ENCODE results near the gene UFM1. TPM values are rescaled to one million over a fixed set of nuclear protein-coding genes. Genes with fewer than 3 reads are reported as not detected.

The UFM1 gene
- total and polyA plus RNA-seq, 2 donors (not counting 1 experiment from before 2014, with no cell fraction given) = 27.5 to 61.6 TPM

GRCh38 chr13:38346764-38347163 is 2.9 kb upstream of the UFM1 start:
- Histone ChIP-seq H3K27me3 (replicated peaks in 1 of 4; ENCODE audit: control extremely low read depth in 1 of 4, control insufficient read depth in 3 of 4, insufficient read depth in 4 of 4, low read length in 3 of 4) (no peaks in the 10 kb centered on the region), H3K27ac (ENCODE audit: low read length in 2 of 2) (no peak overlapping the region), H3K79me2 (ENCODE audit: control insufficient read depth, insufficient read depth, low read length) (peaks cover 21% of the 10 kb centered on the region), H3K9ac (ENCODE audit: low read length) (no peak overlapping the region), H3K4me3 (ENCODE audit: control extremely low read depth in 1 of 5, extremely low read depth in 1 of 5, insufficient read depth in 1 of 5, low read depth in 2 of 5, low read length in 4 of 5) (no peak overlapping the region), H3K4me1 (ENCODE audit: control insufficient read depth in 2 of 2, insufficient read depth in 2 of 2, low read length in 2 of 2) (peaks cover 21 to 22% of the 10 kb centered on the region in 2 donors), H2AFZ (ENCODE audit: insufficient read depth, low read depth, low read length, poor library complexity, severe bottlenecking) (no peak overlapping the region), H4K20me1 (ENCODE audit: control insufficient read depth, insufficient read depth, low read length, poor library complexity, severe bottlenecking) (peaks cover 11% of the 10 kb centered on the region), H3K9me3 (ENCODE audit: control extremely low read depth in 1 of 3, control insufficient read depth in 2 of 3, insufficient read depth in 1 of 3, low read length in 2 of 3) (peaks cover 0 to 1% (median 0%) of the 10 kb centered on the region in 3 donors), H3K36me3 (replicated peaks in 1 of 2; ENCODE audit: control extremely low read depth in 1 of 2, control insufficient read depth in 1 of 2, extremely low read depth in 1 of 2, insufficient read depth in 2 of 2, low read length in 1 of 2) (peaks cover 0 to 7% of the 10 kb centered on the region in 2 experiments), H3K4me2 (replicated peaks; ENCODE audit: low read depth, low read length, poor library complexity, severe bottlenecking) (no peak overlapping the region)
- intact Hi-C loops (cut with micrococcal nuclease) = no loop called here
- Mint-ChIP-seq H3K4me3 (no peak overlapping the region), H3K27me3 (no peaks in the 10 kb centered on the region), H3K9me3 (ENCODE audit: insufficient read depth) (no peaks in the 10 kb centered on the region), H3K27ac (no peak overlapping the region), H3K4me1 (peaks cover 28% of the 10 kb centered on the region)
- no peak for TF ChIP-seq EZH2 (IDR thresholded peaks at IDR 0.05; ENCODE audit: borderline replicate concordance, insufficient read depth, low read depth, low read length, poor library complexity, severe bottlenecking)
- TF ChIP-seq, protein P1, sequence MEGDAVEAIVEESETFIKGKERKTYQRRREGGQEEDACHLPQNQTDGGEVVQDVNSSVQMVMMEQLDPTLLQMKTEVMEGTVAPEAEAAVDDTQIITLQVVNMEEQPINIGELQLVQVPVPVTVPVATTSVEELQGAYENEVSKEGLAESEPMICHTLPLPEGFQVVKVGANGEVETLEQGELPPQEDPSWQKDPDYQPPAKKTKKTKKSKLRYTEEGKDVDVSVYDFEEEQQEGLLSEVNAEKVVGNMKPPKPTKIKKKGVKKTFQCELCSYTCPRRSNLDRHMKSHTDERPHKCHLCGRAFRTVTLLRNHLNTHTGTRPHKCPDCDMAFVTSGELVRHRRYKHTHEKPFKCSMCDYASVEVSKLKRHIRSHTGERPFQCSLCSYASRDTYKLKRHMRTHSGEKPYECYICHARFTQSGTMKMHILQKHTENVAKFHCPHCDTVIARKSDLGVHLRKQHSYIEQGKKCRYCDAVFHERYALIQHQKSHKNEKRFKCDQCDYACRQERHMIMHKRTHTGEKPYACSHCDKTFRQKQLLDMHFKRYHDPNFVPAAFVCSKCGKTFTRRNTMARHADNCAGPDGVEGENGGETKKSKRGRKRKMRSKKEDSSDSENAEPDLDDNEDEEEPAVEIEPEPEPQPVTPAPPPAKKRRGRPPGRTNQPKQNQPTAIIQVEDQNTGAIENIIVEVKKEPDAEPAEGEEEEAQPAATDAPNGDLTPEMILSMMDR (IDR thresholded peaks at IDR 0.05) = no peak
- ATAC-seq (ENCODE audit: low read depth) = no peak
- POLR2A ChIA-PET = no interaction called here
- DNase-seq = no peak
- 100% methylated on average over 1 of the region's 2 CpGs for WGBS (ENCODE audit: insufficient coverage)
- CTCF ChIA-PET = no interaction called here

DNA sequence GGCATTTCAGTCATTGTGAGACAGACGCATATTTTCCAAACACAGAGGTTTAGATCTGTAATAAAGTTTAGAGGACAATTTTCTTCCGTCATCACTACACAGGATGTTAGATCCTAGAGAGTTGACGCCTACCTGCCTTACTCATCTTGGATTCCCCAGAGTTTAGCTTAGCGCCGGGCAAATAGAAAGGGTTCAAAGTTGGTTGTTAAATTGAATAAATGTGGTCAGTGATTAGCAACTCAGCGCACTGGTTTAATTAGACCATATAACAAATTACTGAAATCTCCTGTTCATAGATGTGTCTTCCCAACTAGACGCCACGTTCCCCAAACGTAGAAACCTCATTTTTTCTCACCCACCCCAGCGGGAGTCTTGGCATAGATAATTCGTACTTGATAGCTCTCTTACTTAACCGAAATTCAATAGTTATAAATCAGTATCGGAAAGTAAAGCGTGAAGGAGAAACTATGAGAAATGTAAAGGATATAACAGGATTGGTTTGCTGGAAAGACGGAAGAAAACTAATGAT is 726 bp upstream of the UFM1 start:
- CTCF ChIA-PET = interaction anchor here (0.8 kb wide), 1 partner anchor 1351 kb away, joined by 3 read pairs; no protein-coding TSS in a partner anchor
- TF ChIP-seq, protein P1 (IDR thresholded peaks at IDR 0.05) = no peak
- TF ChIP-seq EZH2 (IDR thresholded peaks at IDR 0.05; ENCODE audit: borderline replicate concordance, insufficient read depth, low read depth, low read length, poor library complexity, severe bottlenecking) = no peak

More for the DNA sequence above, 726 bp upstream of the UFM1 start:
- H2AFZ ChIP-seq (ENCODE audit: insufficient read depth, low read depth, low read length, poor library complexity, severe bottlenecking) = peak overlapping the region; percentile 85
- peaks cover 11% of the 10 kb centered on the region for H4K20me1 ChIP-seq (ENCODE audit: control insufficient read depth, insufficient read depth, low read length, poor library complexity, severe bottlenecking)
- H3K27ac Mint-ChIP-seq = peak overlapping the region; percentile 98
- WGBS (ENCODE audit: insufficient coverage) = 0% methylated on average over 3 of the region's 15 CpGs
- peak overlapping the region; percentile 83 for H3K9ac ChIP-seq (ENCODE audit: low read length)
- DNase-seq (no peak), ATAC-seq (ENCODE audit: low read depth) (no peak)
- H3K4me2 ChIP-seq (replicated peaks; ENCODE audit: low read depth, low read length, poor library complexity, severe bottlenecking) = peak overlapping the region; percentile 71
- peaks cover 0 to 1% (median 0%) of the 10 kb centered on the region in 3 donors for H3K9me3 ChIP-seq (ENCODE audit: control extremely low read depth in 1 of 3, control insufficient read depth in 2 of 3, insufficient read depth in 1 of 3, low read length in 2 of 3)
- peak overlapping the region; percentile 99 for H3K4me3 Mint-ChIP-seq
- peak overlapping the region; percentile 92 to 93 for H3K27ac ChIP-seq (ENCODE audit: low read length in 2 of 2)
- intact Hi-C loops (cut with micrococcal nuclease) = loop anchor here (1.0 to 2.0 kb wide), 4 partner anchors 1290 to 1530 kb away; partner anchors contain the start of genes ALG5, COG6, RFXAP and SUPT20H
- no peaks in the 10 kb centered on the region for H3K27me3 Mint-ChIP-seq
- H3K9me3 Mint-ChIP-seq (ENCODE audit: insufficient read depth) = no peaks in the 10 kb centered on the region
- peaks cover 38% of the 10 kb centered on the region for H3K4me1 Mint-ChIP-seq
- peaks cover 21 to 22% of the 10 kb centered on the region in 2 donors for H3K4me1 ChIP-seq (ENCODE audit: control insufficient read depth in 2 of 2, insufficient read depth in 2 of 2, low read length in 2 of 2)
- peak overlapping the region; percentile 74 to 98 (median 92) for H3K4me3 ChIP-seq (ENCODE audit: control extremely low read depth in 1 of 5, extremely low read depth in 1 of 5, insufficient read depth in 1 of 5, low read depth in 2 of 5, low read length in 4 of 5)
- H3K36me3 ChIP-seq (replicated peaks in 1 of 2; ENCODE audit: control extremely low read depth in 1 of 2, control insufficient read depth in 1 of 2, extremely low read depth in 1 of 2, insufficient read depth in 2 of 2, low read length in 1 of 2) = peaks cover 0 to 10% of the 10 kb centered on the region in 2 experiments
- POLR2A ChIA-PET = interaction anchor here (1.3 to 1.4 kb wide), 2 partner anchors 689 to 1349 kb away, joined by 4 read pairs; partner anchors contain the start of genes NHLRC3 and PROSER1
- H3K79me2 ChIP-seq (ENCODE audit: control insufficient read depth, insufficient read depth, low read length) = peaks cover 34% of the 10 kb centered on the region
- H3K27me3 ChIP-seq (replicated peaks in 1 of 4; ENCODE audit: control extremely low read depth in 1 of 4, control insufficient read depth in 3 of 4, insufficient read depth in 4 of 4, low read length in 3 of 4) = no peaks in the 10 kb centered on the region

Data from B cell (primary cell).